ENCODE results near the gene NUP58. TPM values are rescaled to one million over a fixed set of nuclear protein-coding genes. Genes with fewer than 3 reads are reported as not detected.

Gene NUP58
- total RNA-seq, 4 donors from 2014 or later = 39.9 to 65.6 (median 56.9) TPM

- in situ Hi-C loops (cut with MboI; ENCODE audit: low sequenced_read_pairs in 4 of 4) = no loop called here
- no peak for ATAC-seq
- H3K36me3 ChIP-seq = peaks cover 0 to 4% of the 10 kb centered on the region in 2 donors
Measured at GRCh38 chr13:25345576-25345975, 44.2 kb downstream of the NUP58 start.

GRCh38 chr13:25347151-25347550, 45.7 kb downstream of the NUP58 start:
- ATAC-seq = no peak
- TF ChIP-seq POLR2A (IDR thresholded peaks at IDR 0.05) (no peak), CTCF (IDR thresholded peaks at IDR 0.05 in 4 of 5, conservative IDR thresholded peaks at IDR 0.05 in 1 of 5) (no peak)
- H3K4me1 ChIP-seq = no peaks in the 10 kb centered on the region
- no peak overlapping the region for H3K27ac ChIP-seq
- no peak for DNase-seq
- in situ Hi-C loops (cut with MboI; ENCODE audit: low sequenced_read_pairs in 4 of 4) = no loop called here
- H3K27me3 ChIP-seq = no peaks in the 10 kb centered on the region
- intact Hi-C loops (cut with DNase I; ENCODE audit: low total_unique reads) = no loop called here
- no peak overlapping the region for H3K4me3 ChIP-seq
- no peaks in the 10 kb centered on the region for H3K36me3 ChIP-seq
- H3K9me3 ChIP-seq = no peaks in the 10 kb centered on the region

More at GRCh38 chr13:25345576-25345975, 44.2 kb downstream of the NUP58 start:
- TF ChIP-seq CTCF (IDR thresholded peaks at IDR 0.05 in 4 of 5, conservative IDR thresholded peaks at IDR 0.05 in 1 of 5) = no peak
- TF ChIP-seq POLR2A (IDR thresholded peaks at IDR 0.05) = no peak
- no peak overlapping the region for H3K4me3 ChIP-seq
- no peaks in the 10 kb centered on the region for H3K9me3 ChIP-seq
- no peaks in the 10 kb centered on the region for H3K4me1 ChIP-seq
- intact Hi-C loops (cut with DNase I; ENCODE audit: low total_unique reads) = no loop called here
- no peak overlapping the region for H3K27ac ChIP-seq
- DNase-seq = no peak
- no peaks in the 10 kb centered on the region for H3K27me3 ChIP-seq

GRCh38 chr13:25351404-25351803, 50.0 kb downstream of the NUP58 start:
- in situ Hi-C loops (cut with MboI; ENCODE audit: low sequenced_read_pairs in 4 of 4) (no loop called here), intact Hi-C loops (cut with DNase I; ENCODE audit: low total_unique reads) (no loop called here)
- Histone ChIP-seq H3K27ac (no peak overlapping the region), H3K4me1 (no peaks in the 10 kb centered on the region), H3K36me3 (no peaks in the 10 kb centered on the region), H3K27me3 (peaks cover 0 to 4% (median 0%) of the 10 kb centered on the region in 3 donors), H3K4me3 (no peak overlapping the region), H3K9me3 (no peaks in the 10 kb centered on the region)
- no peak for TF ChIP-seq CTCF (IDR thresholded peaks at IDR 0.05 in 4 of 5, conservative IDR thresholded peaks at IDR 0.05 in 1 of 5)
- no peak for TF ChIP-seq POLR2A (IDR thresholded peaks at IDR 0.05)
- ATAC-seq (no peak), DNase-seq (no peak)

- H3K36me3 ChIP-seq = no peaks in the 10 kb centered on the region
- H3K4me3 ChIP-seq = no peak overlapping the region
- in situ Hi-C loops (cut with MboI; ENCODE audit: low sequenced_read_pairs in 4 of 4) (no loop called here), intact Hi-C loops (cut with DNase I; ENCODE audit: low total_unique reads) (no loop called here)
- ATAC-seq (no peak), DNase-seq (no peak)
- no peaks in the 10 kb centered on the region for H3K9me3 ChIP-seq
- TF ChIP-seq POLR2A (IDR thresholded peaks at IDR 0.05) = no peak
- TF ChIP-seq CTCF (IDR thresholded peaks at IDR 0.05 in 4 of 5, conservative IDR thresholded peaks at IDR 0.05 in 1 of 5) = no peak
- peaks cover 0 to 4% (median 0%) of the 10 kb centered on the region in 3 donors for H3K27me3 ChIP-seq
- no peaks in the 10 kb centered on the region for H3K4me1 ChIP-seq
- H3K27ac ChIP-seq = no peak overlapping the region
Measured at GRCh38 chr13:25352230-25352629, 50.8 kb downstream of the NUP58 start.

- Histone ChIP-seq H3K4me3 (no peak overlapping the region), H3K36me3 (no peaks in the 10 kb centered on the region), H3K27ac (no peak overlapping the region), H3K9me3 (no peaks in the 10 kb centered on the region), H3K27me3 (peaks cover 0 to 4% (median 0%) of the 10 kb centered on the region in 3 donors), H3K4me1 (no peaks in the 10 kb centered on the region)
- ATAC-seq = no peak
- in situ Hi-C loops (cut with MboI; ENCODE audit: low sequenced_read_pairs in 4 of 4) (no loop called here), intact Hi-C loops (cut with DNase I; ENCODE audit: low total_unique reads) (no loop called here)
- DNase-seq = no peak
- TF ChIP-seq CTCF (IDR thresholded peaks at IDR 0.05 in 4 of 5, conservative IDR thresholded peaks at IDR 0.05 in 1 of 5) (no peak), POLR2A (IDR thresholded peaks at IDR 0.05) (no peak)
Measured at GRCh38 chr13:25352806-25353205, 51.4 kb downstream of the NUP58 start.

All from gastrocnemius medialis (tissue), 4 donors.